Hepatocyte (in vitro differentiated cells): ENCODE measurements around the gene RPGR. TPM values are rescaled to one million over a fixed set of nuclear protein-coding genes. Genes with fewer than 3 reads are reported as not detected.
A peak's percentile ranks its signal among the peaks of the same experiment; 100 is the strongest.

ENCODE experiments used
- DNase-seq: peaks from one replicate; pipeline ENCODE4 v3.0.0-alpha.2; 2016; ENCODE audit warnings: low spot score
- H2AFZ ChIP-seq: fragments of 200-600 bp; sonication (generic); 2 replicates; pipeline ENCODE4 v1.6.0; 2016; ENCODE audit warnings: antibody characterized with exemption, mild to moderate bottlenecking
- H3K27ac ChIP-seq: fragments of 200-600 bp; sonication (generic); 2 replicates; pipeline ENCODE4 v1.5.1; 2016; ENCODE audit warnings: mild to moderate bottlenecking
- H3K27me3 ChIP-seq: fragments of 200-600 bp; sonication (generic); 2 replicates; pipeline ENCODE4 v1.6.1; 2016
- H3K36me3 ChIP-seq: fragments of 200-600 bp; sonication (generic); replicated peaks from 2 replicates; pipeline ENCODE4 v1.5.1; 2016; ENCODE audit warnings: low read depth; ENCODE audit not compliant: insufficient read depth
- H3K4me1 ChIP-seq: fragments of 200-600 bp; sonication (generic); 2 replicates; pipeline ENCODE4 v1.5.1; 2016; ENCODE audit warnings: mild to moderate bottlenecking, moderate library complexity; ENCODE audit not compliant: insufficient read depth
- H3K4me2 ChIP-seq: fragments of 200-600 bp; sonication (generic); 2 replicates; pipeline ENCODE4 v1.6.0; 2016
- H3K4me3 ChIP-seq: fragments of 200-600 bp; sonication (generic); 2 replicates; pipeline ENCODE4 v1.5.1; 2016; ENCODE audit warnings: mild to moderate bottlenecking
- H3K79me2 ChIP-seq: fragments of 200-600 bp; sonication (generic); 2 replicates; pipeline ENCODE4 v1.6.0; 2017; ENCODE audit warnings: mild to moderate bottlenecking
- H3K9me2 ChIP-seq: fragments of 200-600 bp; sonication (generic); replicated peaks from 2 replicates; pipeline ENCODE4 v1.6.0; 2017; ENCODE audit warnings: mild to moderate bottlenecking; ENCODE audit not compliant: insufficient read depth
- H3K9me3 ChIP-seq: fragments of 200-600 bp; sonication (generic); 2 replicates; pipeline ENCODE4 v1.5.1; 2016; ENCODE audit warnings: low read depth, mild to moderate bottlenecking
- H4K20me1 ChIP-seq: fragments of 200-600 bp; sonication (generic); 2 replicates; pipeline ENCODE4 v1.6.0; 2016; ENCODE audit warnings: mild to moderate bottlenecking; ENCODE audit not compliant: insufficient read depth, poor library complexity, severe bottlenecking
- CTCF ChIP-seq: fragments of 200-600 bp; sonication (generic); IDR thresholded peaks from 2 replicates; pipeline ENCODE4 v1.5.1; 2016; ENCODE audit warnings: antibody characterized with exemption, mild to moderate bottlenecking; ENCODE audit not compliant: poor library complexity
- EZH2 ChIP-seq: fragments of 200-600 bp; sonication (generic); IDR thresholded peaks from 2 replicates; pipeline ENCODE4 v1.6.1; 2016; ENCODE audit warnings: antibody characterized with exemption, mild to moderate bottlenecking, borderline replicate concordance
- EZH2phosphoT487 ChIP-seq: fragments of 200-600 bp; sonication (generic); IDR thresholded peaks from one replicate; pipeline ENCODE4 v1.6.1; 2018; ENCODE audit warnings: antibody characterized with exemption, mild to moderate bottlenecking, low read depth, moderate library complexity; ENCODE audit not compliant: unreplicated experiment, severe bottlenecking
- WGBS: methylation state at CpG from one replicate; pipeline ENCODE4 v1.1.6; 2016; ENCODE audit warnings: low lambda C conversion rate; ENCODE audit errors: missing lambda C conversion rate; 5-methylcytosine and 5-hydroxymethylcytosine counted together
- polyA plus RNA-seq: library from polyadenylated mRNA; unstranded; fragments of >200 nt; fragmentation: Nextera tagmentation; extraction: Ambion mirVana; gene quantifications from 2 replicates; pipeline ENCODE4 v1.2.1, GENCODE V29; 2016
- total RNA-seq: library from RNA; depleted of rRNA; stranded (reverse); fragments of >200 nt; gene quantifications from 2 replicates; pipeline ENCODE4 v1.2.3, GENCODE V29; 2014

Gene RPGR
- total and polyA plus RNA-seq, 2 experiments from 2014 or later, result 7.2 to 15.9 TPM

GRCh38 chrX:38336538-38337240 is 9.4 kb upstream of the RPGR start:
- Histone ChIP-seq H3K4me2 (no peak overlapping the region), H2AFZ (no peak overlapping the region), H3K4me3 (no peak overlapping the region), H3K27me3 (no peaks in the 10 kb centered on the region), H3K36me3 (no peaks in the 10 kb centered on the region), H3K27ac (peak overlapping the region; percentile 64), H3K9me3 (no peaks in the 10 kb centered on the region), H4K20me1 (no peaks in the 10 kb centered on the region), H3K4me1 (no peaks in the 10 kb centered on the region), H3K79me2 (no peaks in the 10 kb centered on the region), H3K9me2 (no peaks in the 10 kb centered on the region)
- WGBS, result 62% methylated on average over 5 of the region's 5 CpGs
- DNase-seq, result peak; percentile 11
- TF ChIP-seq EZH2 (no peak), CTCF (no peak), EZH2phosphoT487 (no peak)

DNA sequence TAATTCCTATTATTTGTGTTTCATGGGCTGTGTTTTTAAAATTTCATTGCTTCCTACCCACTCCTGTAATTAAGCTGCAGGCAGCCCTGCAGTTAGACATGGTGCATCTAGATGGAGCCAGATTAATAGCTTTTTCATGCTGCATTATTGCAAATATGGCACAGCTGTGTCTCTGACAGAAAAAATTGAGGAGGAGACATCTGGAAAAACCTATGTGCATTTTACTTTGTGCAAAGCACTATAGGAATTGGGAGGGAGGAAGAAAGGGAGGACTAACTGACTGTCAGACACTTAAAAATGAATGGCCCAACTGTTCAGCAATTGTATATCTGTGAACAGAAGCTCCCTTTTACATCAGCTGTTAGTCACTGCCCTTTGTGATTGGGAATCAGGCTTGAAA is 8.1 kb upstream of the RPGR start:
- Histone ChIP-seq H3K4me1 (no peaks in the 10 kb centered on the region), H3K4me3 (no peak overlapping the region), H2AFZ (no peak overlapping the region), H3K4me2 (no peak overlapping the region), H3K79me2 (no peaks in the 10 kb centered on the region), H3K27me3 (no peaks in the 10 kb centered on the region), H3K9me3 (no peaks in the 10 kb centered on the region), H3K9me2 (no peaks in the 10 kb centered on the region), H3K36me3 (no peaks in the 10 kb centered on the region), H4K20me1 (no peaks in the 10 kb centered on the region), H3K27ac (no peak overlapping the region)
- TF ChIP-seq EZH2, result no peak
- TF ChIP-seq EZH2phosphoT487, result no peak
- peak; percentile 34 for TF ChIP-seq CTCF
- DNase-seq, result no peak

DNA sequence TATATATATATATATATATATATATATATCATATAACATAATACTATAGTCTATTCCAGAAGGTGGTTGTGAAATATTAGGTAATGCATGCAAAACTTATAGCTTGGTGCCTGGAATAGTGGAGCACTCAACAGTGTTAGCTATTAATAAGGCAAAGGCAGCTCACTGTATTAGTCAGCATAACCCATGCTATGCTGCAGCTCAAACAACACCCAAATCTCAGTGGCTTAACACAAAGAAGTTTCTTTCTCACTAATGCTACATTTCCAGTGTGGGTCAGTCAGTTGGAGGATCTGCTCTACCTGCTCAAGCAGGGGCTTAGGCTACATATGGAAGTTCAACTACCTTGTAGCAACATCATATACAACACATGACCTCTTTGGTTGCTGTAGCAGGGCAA is 5.2 kb upstream of the RPGR start:
- H3K4me1 ChIP-seq, result no peaks in the 10 kb centered on the region
- DNase-seq, result no peak
- no peaks in the 10 kb centered on the region for H3K79me2 ChIP-seq
- no peak overlapping the region for H2AFZ ChIP-seq
- H3K36me3 ChIP-seq, result no peaks in the 10 kb centered on the region
- TF ChIP-seq EZH2phosphoT487 (no peak), CTCF (no peak), EZH2 (no peak)
- no peaks in the 10 kb centered on the region for H3K9me2 ChIP-seq
- H3K9me3 ChIP-seq, result no peaks in the 10 kb centered on the region
- H3K4me3 ChIP-seq, result no peak overlapping the region
- H3K27me3 ChIP-seq, result no peaks in the 10 kb centered on the region
- no peak overlapping the region for H3K4me2 ChIP-seq
- H3K27ac ChIP-seq, result no peak overlapping the region
- no peaks in the 10 kb centered on the region for H4K20me1 ChIP-seq

- DNase-seq, result no peak
- H3K9me3 ChIP-seq, result no peaks in the 10 kb centered on the region
- H4K20me1 ChIP-seq, result no peaks in the 10 kb centered on the region
- H3K36me3 ChIP-seq, result no peaks in the 10 kb centered on the region
- H3K27me3 ChIP-seq, result no peaks in the 10 kb centered on the region
- H3K79me2 ChIP-seq, result peaks cover 14% of the 10 kb centered on the region
- TF ChIP-seq EZH2phosphoT487, result no peak
- no peak for TF ChIP-seq CTCF
- no peak for TF ChIP-seq EZH2
- H3K4me2 ChIP-seq, result peak overlapping the region; percentile 59
- peak overlapping the region; percentile 54 for H2AFZ ChIP-seq
- no peak overlapping the region for H3K27ac ChIP-seq
- no peaks in the 10 kb centered on the region for H3K4me1 ChIP-seq
- no peak overlapping the region for H3K4me3 ChIP-seq
- 42% methylated on average over 4 of the region's 4 CpGs for WGBS
- H3K9me2 ChIP-seq, result no peaks in the 10 kb centered on the region
Measured at GRCh38 chrX:38327775-38328081, 419 bp upstream of the RPGR start.
